ENCODE data around the gene RGS5.

The RGS5 gene

GRCh38 chr1:163104385-163105099, 98.2 kb downstream of the RGS5 start:
- in situ Hi-C loops (cut with HindIII; ENCODE audit: low pct_ligation_motif_present, low pct_unique_long_range_greater_than_20kb, low sequenced_read_pairs), result no loop called here
- no peak for DNase-seq

GRCh38 chr1:163102590-163102989, 100.1 kb downstream of the RGS5 start:
- DNase-seq, result no peak
- in situ Hi-C loops (cut with HindIII; ENCODE audit: low pct_ligation_motif_present, low pct_unique_long_range_greater_than_20kb, low sequenced_read_pairs), result no loop called here

- in situ Hi-C loops (cut with HindIII; ENCODE audit: low pct_ligation_motif_present, low pct_unique_long_range_greater_than_20kb, low sequenced_read_pairs), result no loop called here
- no peak for DNase-seq
Measured at GRCh38 chr1:163095213-163095612, 107.5 kb downstream of the RGS5 start.

DNA sequence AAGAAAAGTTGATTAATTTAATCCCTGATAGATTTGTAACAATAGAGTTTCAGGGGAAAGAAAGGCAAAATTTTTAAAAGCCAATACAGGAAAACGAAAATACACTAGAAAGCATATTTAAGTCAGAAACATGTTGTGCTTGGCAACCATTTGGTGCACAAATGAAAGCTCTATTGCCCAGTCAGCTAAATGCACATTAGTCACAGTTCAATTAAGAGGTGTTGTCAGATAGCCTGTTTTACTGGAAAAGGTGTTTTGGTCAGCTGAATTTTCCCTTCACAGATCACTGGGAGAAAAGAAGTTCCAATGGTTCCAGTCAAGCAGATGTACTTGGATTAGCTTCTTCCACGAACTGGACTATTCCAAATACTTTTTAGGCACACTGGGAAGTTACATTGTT, 108.1 kb downstream of the RGS5 start:
- in situ Hi-C loops (cut with HindIII; ENCODE audit: low pct_ligation_motif_present, low pct_unique_long_range_greater_than_20kb, low sequenced_read_pairs), result no loop called here
- DNase-seq, result no peak

GRCh38 chr1:163094182-163094581, 108.5 kb downstream of the RGS5 start:
- DNase-seq, result no peak
- in situ Hi-C loops (cut with HindIII; ENCODE audit: low pct_ligation_motif_present, low pct_unique_long_range_greater_than_20kb, low sequenced_read_pairs), result no loop called here

DNA sequence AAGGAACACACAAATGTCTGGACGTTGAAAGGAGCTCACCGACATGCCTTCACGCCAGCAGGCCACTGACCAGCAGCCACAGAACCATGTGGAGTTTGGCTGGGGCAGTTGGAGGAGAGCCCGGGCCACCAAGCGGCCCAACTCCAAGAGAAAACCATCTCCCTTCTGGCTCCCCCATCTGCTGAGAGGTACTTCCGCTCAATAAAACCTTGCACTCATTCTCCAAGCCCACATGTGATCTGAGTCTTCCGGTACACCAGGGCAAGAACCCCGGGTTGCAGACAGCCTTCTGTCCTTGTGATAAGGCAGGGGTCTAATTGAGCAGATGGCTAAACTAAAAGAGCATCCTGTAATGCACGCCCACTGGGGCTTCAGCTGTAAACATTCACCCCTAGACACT, 109.1 kb downstream of the RGS5 start:
- in situ Hi-C loops (cut with HindIII; ENCODE audit: low pct_ligation_motif_present, low pct_unique_long_range_greater_than_20kb, low sequenced_read_pairs), result no loop called here
- DNase-seq, result no peak

GRCh38 chr1:163093169-163093568, 109.5 kb downstream of the RGS5 start:
- no peak for DNase-seq
- in situ Hi-C loops (cut with HindIII; ENCODE audit: low pct_ligation_motif_present, low pct_unique_long_range_greater_than_20kb, low sequenced_read_pairs), result no loop called here

All from ACHN (cell line).